ENCODE results near the gene TBCB.
"Not testable (repeated sequence)": the region's sequence is repeated elsewhere in the genome, so short reads cannot be mapped to it uniquely, and the experiment has no call there.

The TBCB gene

DNA sequence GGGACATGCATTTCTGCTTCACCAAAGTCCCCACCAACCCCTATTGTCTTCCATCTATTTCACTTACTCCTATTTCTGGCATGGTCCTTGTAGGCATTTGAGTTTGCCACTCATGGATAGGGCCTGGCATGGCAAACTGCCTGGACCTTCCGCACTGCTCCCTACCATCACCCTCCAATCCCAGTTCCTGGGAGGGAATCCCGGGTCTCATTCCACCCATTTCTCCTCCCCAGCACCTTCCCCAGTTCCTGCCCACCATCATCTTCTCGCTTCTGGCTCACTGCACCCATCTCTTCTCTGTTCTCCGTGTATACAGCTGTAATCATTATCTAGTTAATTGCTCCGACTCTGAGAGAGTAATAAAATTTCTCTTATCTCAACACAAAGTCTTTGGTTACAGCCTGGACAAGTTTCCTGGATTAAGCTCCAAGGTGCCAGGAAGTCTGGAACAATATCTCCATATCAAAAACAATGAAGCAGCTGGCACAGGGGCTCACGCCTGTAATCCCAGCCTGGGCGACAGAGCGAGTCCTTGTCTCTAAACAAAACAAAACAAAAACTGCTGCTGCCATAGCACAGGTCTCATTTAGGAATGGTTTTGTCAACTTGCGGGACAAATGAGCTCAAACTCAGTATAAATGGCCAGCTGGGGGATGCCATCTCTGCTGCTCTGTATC is 54.0 kb downstream of the TBCB start:
- H3K4me3 ChIP-seq (ENCODE audit: low read depth, low read length): no peak overlapping the region
- TF ChIP-seq, protein P1, sequence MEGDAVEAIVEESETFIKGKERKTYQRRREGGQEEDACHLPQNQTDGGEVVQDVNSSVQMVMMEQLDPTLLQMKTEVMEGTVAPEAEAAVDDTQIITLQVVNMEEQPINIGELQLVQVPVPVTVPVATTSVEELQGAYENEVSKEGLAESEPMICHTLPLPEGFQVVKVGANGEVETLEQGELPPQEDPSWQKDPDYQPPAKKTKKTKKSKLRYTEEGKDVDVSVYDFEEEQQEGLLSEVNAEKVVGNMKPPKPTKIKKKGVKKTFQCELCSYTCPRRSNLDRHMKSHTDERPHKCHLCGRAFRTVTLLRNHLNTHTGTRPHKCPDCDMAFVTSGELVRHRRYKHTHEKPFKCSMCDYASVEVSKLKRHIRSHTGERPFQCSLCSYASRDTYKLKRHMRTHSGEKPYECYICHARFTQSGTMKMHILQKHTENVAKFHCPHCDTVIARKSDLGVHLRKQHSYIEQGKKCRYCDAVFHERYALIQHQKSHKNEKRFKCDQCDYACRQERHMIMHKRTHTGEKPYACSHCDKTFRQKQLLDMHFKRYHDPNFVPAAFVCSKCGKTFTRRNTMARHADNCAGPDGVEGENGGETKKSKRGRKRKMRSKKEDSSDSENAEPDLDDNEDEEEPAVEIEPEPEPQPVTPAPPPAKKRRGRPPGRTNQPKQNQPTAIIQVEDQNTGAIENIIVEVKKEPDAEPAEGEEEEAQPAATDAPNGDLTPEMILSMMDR (IDR thresholded peaks at IDR 0.05; ENCODE audit: control insufficient read depth, extremely low read depth, insufficient read depth): no peak
- peak; percentile 74 for DNase-seq (ENCODE audit: low read depth)

DNA sequence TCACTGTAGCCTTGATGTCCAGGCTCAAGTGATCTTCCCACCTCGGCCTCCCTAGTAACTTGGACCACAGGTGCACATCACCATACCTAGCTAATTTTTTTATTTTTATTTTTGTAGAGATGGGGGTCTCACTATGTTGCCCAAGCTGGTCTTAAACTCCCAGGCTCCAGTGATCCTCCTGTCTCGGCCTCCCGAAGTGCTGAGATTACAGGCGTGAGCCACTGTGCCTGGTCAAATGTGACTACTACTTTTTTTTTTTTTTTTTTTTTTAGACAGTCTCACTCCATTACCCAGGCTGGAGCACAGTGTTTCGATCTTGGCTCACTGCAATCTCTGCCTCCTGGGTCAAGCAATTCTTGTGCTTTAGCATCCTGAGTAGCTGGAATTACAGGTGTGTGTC is 57.6 kb downstream of the TBCB start:
- TF ChIP-seq, protein P1 (IDR thresholded peaks at IDR 0.05; ENCODE audit: control insufficient read depth, extremely low read depth, insufficient read depth): no peak
- no peak overlapping the region for H3K4me3 ChIP-seq (ENCODE audit: low read depth, low read length)
- no peak for DNase-seq (ENCODE audit: low read depth)

GRCh38 chr19:36173846-36174245 is 58.6 kb downstream of the TBCB start:
- not testable (repeated sequence) for DNase-seq (ENCODE audit: low read depth); H3K4me3 ChIP-seq (ENCODE audit: low read depth, low read length)

Data from LNCaP clone FGC (cell line).